ENCODE results near the gene YIPF4. TPM values are rescaled to one million over a fixed set of nuclear protein-coding genes. Genes with fewer than 3 reads are reported as not detected.
"Not testable (repeated sequence)": the region's sequence is repeated elsewhere in the genome, so short reads cannot be mapped to it uniquely, and the experiment has no call there.

YIPF4 gene
- total and polyA plus RNA-seq, 2 experiments from 2014 or later, result 8.8 to 68.8 TPM

DNA sequence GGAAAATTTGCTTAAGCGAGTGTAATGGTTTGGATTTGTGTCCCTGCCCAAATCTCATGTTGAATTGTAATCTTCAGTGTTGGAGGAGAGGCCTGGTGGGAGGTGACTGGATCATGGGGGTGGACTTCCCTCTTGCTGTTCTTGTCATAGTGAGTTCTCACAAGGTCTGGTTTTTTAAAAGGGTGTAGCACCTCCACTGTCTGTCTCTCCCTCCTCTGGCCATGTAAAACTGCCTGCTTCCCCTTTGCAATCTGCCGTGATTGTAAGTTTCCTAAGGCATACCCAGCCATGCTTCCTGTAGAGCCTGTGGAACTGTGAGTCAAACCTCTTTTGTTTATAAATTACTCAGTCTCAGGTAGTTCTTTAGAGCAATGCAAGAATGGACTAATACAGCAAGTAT is 6.6 kb downstream of the YIPF4 start:
- no peaks in the 10 kb centered on the region for H3K9me3 ChIP-seq (ENCODE audit: low read depth)
- peaks cover 3% of the 10 kb centered on the region for H3K36me3 ChIP-seq
- no peak overlapping the region for H3K4me3 ChIP-seq
- no peaks in the 10 kb centered on the region for H3K4me1 ChIP-seq (ENCODE audit: low read depth)
- no peak overlapping the region for H3K27ac ChIP-seq
- H3K27me3 ChIP-seq, result no peaks in the 10 kb centered on the region
- TF ChIP-seq, protein P1, sequence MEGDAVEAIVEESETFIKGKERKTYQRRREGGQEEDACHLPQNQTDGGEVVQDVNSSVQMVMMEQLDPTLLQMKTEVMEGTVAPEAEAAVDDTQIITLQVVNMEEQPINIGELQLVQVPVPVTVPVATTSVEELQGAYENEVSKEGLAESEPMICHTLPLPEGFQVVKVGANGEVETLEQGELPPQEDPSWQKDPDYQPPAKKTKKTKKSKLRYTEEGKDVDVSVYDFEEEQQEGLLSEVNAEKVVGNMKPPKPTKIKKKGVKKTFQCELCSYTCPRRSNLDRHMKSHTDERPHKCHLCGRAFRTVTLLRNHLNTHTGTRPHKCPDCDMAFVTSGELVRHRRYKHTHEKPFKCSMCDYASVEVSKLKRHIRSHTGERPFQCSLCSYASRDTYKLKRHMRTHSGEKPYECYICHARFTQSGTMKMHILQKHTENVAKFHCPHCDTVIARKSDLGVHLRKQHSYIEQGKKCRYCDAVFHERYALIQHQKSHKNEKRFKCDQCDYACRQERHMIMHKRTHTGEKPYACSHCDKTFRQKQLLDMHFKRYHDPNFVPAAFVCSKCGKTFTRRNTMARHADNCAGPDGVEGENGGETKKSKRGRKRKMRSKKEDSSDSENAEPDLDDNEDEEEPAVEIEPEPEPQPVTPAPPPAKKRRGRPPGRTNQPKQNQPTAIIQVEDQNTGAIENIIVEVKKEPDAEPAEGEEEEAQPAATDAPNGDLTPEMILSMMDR (IDR thresholded peaks at IDR 0.05; ENCODE audit: low read depth, low read length), result no peak
- no peak for DNase-seq (ENCODE audit: low read depth in 1 of 2, low spot score in 1 of 2)

DNA sequence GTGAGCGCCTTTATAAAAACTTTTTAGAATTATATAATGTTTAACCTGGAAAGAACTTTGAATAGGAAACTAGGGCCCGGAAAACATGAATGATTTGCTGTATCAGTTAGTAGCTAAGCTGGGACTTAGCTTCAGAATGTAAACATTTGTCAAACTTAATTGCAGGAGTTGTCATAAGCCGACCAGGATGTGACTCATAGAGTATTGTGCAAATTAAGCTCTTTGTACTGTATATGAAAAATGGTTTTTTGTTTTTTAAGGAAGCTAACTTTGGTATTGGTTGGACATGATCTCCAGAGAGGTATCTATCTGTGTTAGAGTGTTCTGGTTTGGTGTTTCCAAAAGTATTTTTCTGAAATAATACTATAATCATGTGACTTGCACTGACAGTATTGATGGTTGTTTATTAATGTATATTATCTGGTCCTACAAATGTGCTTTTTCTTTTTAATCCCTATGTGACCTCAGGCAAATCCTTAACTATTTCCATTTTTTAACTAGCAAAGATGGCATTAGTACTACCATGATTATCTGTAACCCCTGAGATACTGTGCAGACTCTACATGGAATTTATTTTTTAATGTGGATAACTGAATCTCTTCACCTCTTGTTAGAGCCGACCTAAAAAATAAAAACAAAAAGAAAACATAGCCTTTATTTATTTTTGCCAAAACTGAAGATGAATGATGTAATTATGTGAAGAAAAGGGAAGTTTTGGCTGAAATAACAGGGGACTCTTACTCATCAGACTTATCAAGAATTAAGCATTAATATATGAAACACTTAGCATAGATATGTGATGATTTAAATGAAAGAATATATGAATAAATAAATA is 11.7 kb downstream of the YIPF4 start:
- DNase-seq (ENCODE audit: low read depth in 1 of 2, low spot score in 1 of 2), result peak in 1 of 2 donors; percentile 68
- TF ChIP-seq, protein P1 (IDR thresholded peaks at IDR 0.05; ENCODE audit: low read depth, low read length), result no peak
- Histone ChIP-seq H3K4me3 (no peak overlapping the region), H3K4me1 (ENCODE audit: low read depth) (no peaks in the 10 kb centered on the region), H3K27ac (no peak overlapping the region), H3K36me3 (peaks cover 5% of the 10 kb centered on the region), H3K27me3 (no peaks in the 10 kb centered on the region), H3K9me3 (ENCODE audit: low read depth) (no peaks in the 10 kb centered on the region)

DNA sequence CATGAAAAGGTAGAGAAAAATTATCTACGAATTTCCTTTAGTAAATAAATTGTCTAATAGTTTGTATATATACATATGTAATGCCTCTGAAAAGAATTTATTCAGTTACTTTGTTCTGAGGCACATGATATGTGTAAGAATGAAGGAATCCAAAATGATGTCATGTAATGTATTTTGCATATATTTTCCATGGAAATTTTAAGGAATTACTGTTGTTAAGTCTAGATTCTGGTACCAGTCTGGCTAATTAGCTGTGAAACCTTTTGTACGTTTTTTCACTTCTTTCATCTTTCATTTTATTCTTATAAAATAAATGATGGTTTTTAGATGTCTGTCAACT is 12.3 kb downstream of the YIPF4 start:
- Histone ChIP-seq H3K27me3 (no peaks in the 10 kb centered on the region), H3K36me3 (peaks cover 5% of the 10 kb centered on the region), H3K27ac (no peak overlapping the region), H3K4me3 (no peak overlapping the region), H3K4me1 (ENCODE audit: low read depth) (no peaks in the 10 kb centered on the region), H3K9me3 (ENCODE audit: low read depth) (no peaks in the 10 kb centered on the region)
- TF ChIP-seq, protein P1 (IDR thresholded peaks at IDR 0.05; ENCODE audit: low read depth, low read length), result no peak
- no peak for DNase-seq (ENCODE audit: low read depth in 1 of 2, low spot score in 1 of 2)

DNA sequence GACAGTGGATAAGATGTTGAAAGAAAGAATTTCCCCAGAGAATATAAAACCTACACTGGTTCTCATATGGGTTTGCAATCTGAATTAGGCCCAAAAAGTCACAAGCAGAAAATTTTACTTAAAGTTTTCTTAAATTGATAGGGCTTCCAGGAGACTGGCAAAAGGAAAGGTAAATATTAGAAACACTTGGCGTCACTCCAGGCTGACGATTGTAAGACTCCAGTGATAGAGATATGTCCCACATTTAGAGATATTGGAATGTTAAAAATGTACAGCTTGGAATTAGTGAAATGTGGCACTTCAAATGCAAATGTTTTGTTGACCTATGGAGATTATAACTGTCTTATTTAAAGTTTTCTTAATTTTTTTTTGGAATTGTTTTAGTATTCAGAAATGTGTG is 14.0 kb downstream of the YIPF4 start:
- peaks cover 9% of the 10 kb centered on the region for H3K36me3 ChIP-seq

DNA sequence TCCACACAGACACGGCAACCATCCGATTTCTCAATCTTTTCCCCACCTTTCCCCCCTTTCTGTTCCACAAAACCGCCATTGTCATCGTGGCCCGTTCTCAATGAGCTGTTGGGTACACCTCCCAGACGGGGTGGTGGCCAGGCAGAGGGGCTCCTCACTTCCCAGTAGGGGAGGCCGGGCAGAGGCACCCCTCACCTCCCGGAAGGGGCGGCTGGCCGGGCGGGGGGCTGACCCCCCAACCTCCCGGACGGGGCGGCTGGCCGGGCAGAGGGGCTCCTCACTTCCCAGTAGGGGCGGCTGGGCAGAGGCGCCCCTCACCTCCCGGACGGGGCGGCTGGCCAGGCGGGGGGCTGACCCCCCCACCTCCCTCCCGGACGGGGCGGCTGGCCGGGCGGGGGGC is 15.8 kb downstream of the YIPF4 start:
- not testable (repeated sequence) for DNase-seq (ENCODE audit: low read depth in 1 of 2, low spot score in 1 of 2); H3K27me3 ChIP-seq; H3K4me1 ChIP-seq (ENCODE audit: low read depth); H3K27ac ChIP-seq; H3K36me3 ChIP-seq; H3K9me3 ChIP-seq (ENCODE audit: low read depth); H3K4me3 ChIP-seq

More for the DNA sequence above, 14.0 kb downstream of the YIPF4 start:
- H3K9me3 ChIP-seq (ENCODE audit: low read depth), result no peaks in the 10 kb centered on the region
- no peaks in the 10 kb centered on the region for H3K27me3 ChIP-seq
- peak in 1 of 2 donors; percentile 31 for DNase-seq (ENCODE audit: low read depth in 1 of 2, low spot score in 1 of 2)
- no peak overlapping the region for H3K4me3 ChIP-seq
- TF ChIP-seq, protein P1 (IDR thresholded peaks at IDR 0.05; ENCODE audit: low read depth, low read length), result no peak
- no peaks in the 10 kb centered on the region for H3K4me1 ChIP-seq (ENCODE audit: low read depth)
- no peak overlapping the region for H3K27ac ChIP-seq

DNA sequence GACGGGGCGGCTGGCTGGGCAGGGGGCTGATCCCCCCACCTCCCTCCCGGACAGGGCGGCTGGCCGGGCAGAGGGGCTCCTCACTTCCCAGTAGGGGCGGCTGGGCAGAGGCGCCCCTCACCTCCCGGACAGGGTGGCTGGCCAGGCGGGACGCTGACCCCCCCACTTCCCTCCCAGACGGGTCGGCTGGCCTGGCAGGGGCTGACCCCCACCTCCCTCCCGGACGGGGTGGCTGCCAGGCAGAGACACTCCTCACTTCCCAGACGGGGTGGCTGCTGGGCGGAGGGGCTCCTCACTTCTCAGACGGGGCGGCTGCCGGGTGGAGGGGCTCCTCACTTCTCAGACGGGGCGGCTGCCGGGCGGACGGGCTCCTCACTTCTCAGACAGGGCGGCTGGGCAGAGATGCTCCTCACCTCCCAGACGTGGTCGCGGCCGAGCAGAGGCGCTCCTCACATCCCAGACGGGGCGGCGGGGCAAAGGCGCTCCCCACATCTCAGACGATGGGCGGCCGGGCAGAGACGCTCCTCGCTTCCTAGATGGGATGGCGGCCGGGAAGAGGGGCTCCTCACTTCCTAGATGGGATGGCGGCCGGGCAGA is 16.4 kb downstream of the YIPF4 start:
- H3K27ac ChIP-seq; H3K4me3 ChIP-seq; H3K27me3 ChIP-seq; H3K4me1 ChIP-seq (ENCODE audit: low read depth); H3K9me3 ChIP-seq (ENCODE audit: low read depth); DNase-seq (ENCODE audit: low read depth in 1 of 2, low spot score in 1 of 2): not testable (repeated sequence)
- H3K36me3 ChIP-seq, result peaks cover 10% of the 10 kb centered on the region

All from cardiac muscle cell (in vitro differentiated cells and primary cell).